Tibial nerve (tissue), 4 donors: Measurements from ENCODE around the gene TUB. TPM values are rescaled to one million over a fixed set of nuclear protein-coding genes. Genes with fewer than 3 reads are reported as not detected.

Experiments used
- DNase-seq, 2 donors: peaks; one replicate each; pipeline ENCODE4 v3.0.0-alpha.2; 2019; ENCODE audit warnings: low spot score in 2 of 2
- H3K27ac ChIP-seq, 4 donors: fragments of 200-600 bp; sonication (generic) in 3 of 4; one replicate each; pipeline ENCODE4 v1.5.1; 2017 to 2019; ENCODE audit warnings: mild to moderate bottlenecking in 1 of 4
- H3K27me3 ChIP-seq, 2 donors: fragments of 200-600 bp; sonication (generic) in 1 of 2; one replicate each; pipeline versions ENCODE4 v1.5.1 to v1.6.0; 2017 to 2019
- H3K36me3 ChIP-seq, 3 donors: fragments of 200-600 bp; sonication (generic); one replicate each; pipeline ENCODE4 v1.5.1; 2018 to 2019
- H3K4me1 ChIP-seq, 4 donors: fragments of 200-600 bp; sonication (generic) in 3 of 4; one replicate each; pipeline ENCODE4 v1.5.1; 2017 to 2019
- H3K4me3 ChIP-seq, 4 donors: fragments of 200-600 bp; sonication (generic) in 3 of 4; one replicate each; pipeline ENCODE4 v1.5.1; 2017 to 2019; ENCODE audit warnings: mild to moderate bottlenecking in 1 of 4, moderate library complexity in 1 of 4
- H3K9me3 ChIP-seq, 4 donors: fragments of 200-600 bp; sonication (generic) in 3 of 4; one replicate each; pipeline ENCODE4 v1.5.1; 2017 to 2019
- EP300 ChIP-seq, 2 donors: sonication (generic); formaldehyde crosslinking; IDR thresholded peaks; one replicate each; pipeline ENCODE4 v1.6.1; 2017; ENCODE audit warnings: antibody characterized with exemption in 2 of 2, mild to moderate bottlenecking in 1 of 2
- POLR2A ChIP-seq, 2 donors: fragments of 450-650 bp; IDR thresholded peaks; one replicate each; pipeline ENCODE4 v1.6.1; 2017; ENCODE audit warnings: antibody characterized with exemption in 2 of 2, mild to moderate bottlenecking in 2 of 2, moderate library complexity in 2 of 2
- WGBS, 2 donors: methylation state at CpG; one replicate each; pipeline ENCODE4 v1.1.5; 2018; 5-methylcytosine and 5-hydroxymethylcytosine counted together
- total RNA-seq, 4 donors: library from RNA; depleted of rRNA; stranded (reverse); fragments of >200 nt; gene quantifications; one replicate each; pipeline ENCODE4 v1.1.0, GENCODE V29; 2016
- TF ChIP-seq, protein P1 (sequence below), 5 experiments: fragments of 200-600 bp in 3 of 5; fragments of 450-650 bp in 2 of 5; sonication (generic) in 3 of 5; IDR thresholded peaks; one replicate each; pipeline ENCODE4 v1.5.1; 2016 to 2019; ENCODE audit warnings: antibody characterized with exemption in 5 of 5, mild to moderate bottlenecking in 3 of 5, moderate library complexity in 2 of 5

Gene TUB
- total RNA-seq, 4 donors from 2014 or later = 9.3 to 14.5 (median 12.5) TPM

DNA sequence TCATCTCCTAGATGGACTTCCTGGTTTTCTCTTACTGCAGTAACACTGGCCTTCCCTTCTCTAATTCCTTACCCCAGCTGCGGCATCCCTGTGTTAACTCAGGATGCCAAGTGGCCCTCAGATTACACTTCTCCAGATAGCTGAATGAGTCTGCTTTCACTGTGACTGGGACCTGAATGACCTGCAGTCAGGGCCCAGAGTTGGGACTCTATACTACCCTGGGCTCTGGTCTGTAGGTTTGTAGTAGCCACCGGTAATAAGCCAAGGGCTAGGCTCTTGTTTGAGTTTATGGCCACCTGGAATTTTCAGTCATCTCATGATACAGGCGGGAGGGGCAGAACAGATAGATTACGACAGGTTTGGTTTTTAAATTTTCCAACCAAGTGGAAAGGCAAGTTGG is 24.1 kb downstream of the TUB start:
- TF ChIP-seq EP300 (IDR thresholded peaks at IDR 0.05) = no peak
- 94 to 98% methylated on average over 4 of the region's 4 CpGs for WGBS, 2 donors
- Histone ChIP-seq H3K27me3 (no peaks in the 10 kb centered on the region), H3K36me3 (peaks cover 0 to 77% (median 0%) of the 10 kb centered on the region in 3 donors), H3K27ac (no peak overlapping the region), H3K4me1 (no peaks in the 10 kb centered on the region), H3K9me3 (no peaks in the 10 kb centered on the region), H3K4me3 (no peak overlapping the region)
- DNase-seq = no peak

GRCh38 chr11:8105666-8106065 is 24.7 kb downstream of the TUB start:
- DNase-seq = no peak
- Histone ChIP-seq H3K27ac (no peak overlapping the region), H3K9me3 (no peaks in the 10 kb centered on the region), H3K4me3 (no peak overlapping the region), H3K4me1 (no peaks in the 10 kb centered on the region), H3K36me3 (peaks cover 0 to 71% (median 0%) of the 10 kb centered on the region in 3 donors), H3K27me3 (no peaks in the 10 kb centered on the region)
- TF ChIP-seq EP300 (IDR thresholded peaks at IDR 0.05) (no peak), POLR2A (IDR thresholded peaks at IDR 0.05) (no peak)
- TF ChIP-seq, protein P1, sequence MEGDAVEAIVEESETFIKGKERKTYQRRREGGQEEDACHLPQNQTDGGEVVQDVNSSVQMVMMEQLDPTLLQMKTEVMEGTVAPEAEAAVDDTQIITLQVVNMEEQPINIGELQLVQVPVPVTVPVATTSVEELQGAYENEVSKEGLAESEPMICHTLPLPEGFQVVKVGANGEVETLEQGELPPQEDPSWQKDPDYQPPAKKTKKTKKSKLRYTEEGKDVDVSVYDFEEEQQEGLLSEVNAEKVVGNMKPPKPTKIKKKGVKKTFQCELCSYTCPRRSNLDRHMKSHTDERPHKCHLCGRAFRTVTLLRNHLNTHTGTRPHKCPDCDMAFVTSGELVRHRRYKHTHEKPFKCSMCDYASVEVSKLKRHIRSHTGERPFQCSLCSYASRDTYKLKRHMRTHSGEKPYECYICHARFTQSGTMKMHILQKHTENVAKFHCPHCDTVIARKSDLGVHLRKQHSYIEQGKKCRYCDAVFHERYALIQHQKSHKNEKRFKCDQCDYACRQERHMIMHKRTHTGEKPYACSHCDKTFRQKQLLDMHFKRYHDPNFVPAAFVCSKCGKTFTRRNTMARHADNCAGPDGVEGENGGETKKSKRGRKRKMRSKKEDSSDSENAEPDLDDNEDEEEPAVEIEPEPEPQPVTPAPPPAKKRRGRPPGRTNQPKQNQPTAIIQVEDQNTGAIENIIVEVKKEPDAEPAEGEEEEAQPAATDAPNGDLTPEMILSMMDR (IDR thresholded peaks at IDR 0.05) = no peak
- 70% methylated on average over 3 of the region's 3 CpGs for WGBS, 2 donors

- WGBS, 2 donors = 80 to 93% methylated on average over 2 of the region's 2 CpGs
- H3K4me3 ChIP-seq = no peak overlapping the region
- peaks cover 0 to 61% (median 0%) of the 10 kb centered on the region in 3 donors for H3K36me3 ChIP-seq
- H3K27me3 ChIP-seq = no peaks in the 10 kb centered on the region
- H3K4me1 ChIP-seq = no peaks in the 10 kb centered on the region
- no peaks in the 10 kb centered on the region for H3K9me3 ChIP-seq
- no peak for DNase-seq
- H3K27ac ChIP-seq = no peak overlapping the region
- TF ChIP-seq POLR2A (IDR thresholded peaks at IDR 0.05) (no peak), EP300 (IDR thresholded peaks at IDR 0.05) (no peak)
- TF ChIP-seq, protein P1 (IDR thresholded peaks at IDR 0.05) = no peak
These were observed 25.7 kb downstream of the TUB start for GRCh38 chr11:8106679-8107078.

DNA sequence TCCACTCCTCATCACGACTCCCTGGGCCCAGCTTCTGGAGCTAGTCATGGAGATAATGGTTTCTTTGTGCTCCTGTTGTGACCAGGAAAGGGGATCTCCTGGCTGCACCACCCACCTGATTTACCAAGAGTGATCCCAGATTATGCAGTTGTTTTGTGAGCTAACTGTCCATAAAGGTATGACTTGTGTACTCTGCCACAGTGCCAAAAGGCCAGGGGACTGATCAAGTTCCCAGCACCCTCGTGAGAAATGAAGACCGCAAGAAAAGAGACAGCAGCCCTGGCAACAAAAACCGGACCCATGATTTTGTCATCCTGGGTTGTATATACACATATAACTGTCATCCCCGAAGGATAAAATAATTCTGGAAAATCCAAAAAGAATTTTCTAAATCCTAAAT is 26.6 kb downstream of the TUB start:
- 86 to 87% methylated on average over 5 of the region's 5 CpGs for WGBS, 2 donors
- Histone ChIP-seq H3K27ac (no peak overlapping the region), H3K27me3 (no peaks in the 10 kb centered on the region), H3K4me1 (no peaks in the 10 kb centered on the region), H3K4me3 (no peak overlapping the region), H3K36me3 (peaks cover 0 to 52% (median 0%) of the 10 kb centered on the region in 3 donors), H3K9me3 (no peaks in the 10 kb centered on the region)
- no peak for DNase-seq
- TF ChIP-seq, protein P1 (IDR thresholded peaks at IDR 0.05) = no peak
- TF ChIP-seq EP300 (IDR thresholded peaks at IDR 0.05) (no peak), POLR2A (IDR thresholded peaks at IDR 0.05) (no peak)

- DNase-seq = no peak
- Histone ChIP-seq H3K36me3 (peaks cover 0 to 45% (median 0%) of the 10 kb centered on the region in 3 donors), H3K9me3 (no peaks in the 10 kb centered on the region), H3K4me1 (no peaks in the 10 kb centered on the region), H3K27ac (no peak overlapping the region), H3K4me3 (no peak overlapping the region), H3K27me3 (no peaks in the 10 kb centered on the region)
- WGBS, 2 donors = 60 to 73% methylated on average over 2 of the region's 2 CpGs
- TF ChIP-seq POLR2A (IDR thresholded peaks at IDR 0.05) (no peak), EP300 (IDR thresholded peaks at IDR 0.05) (no peak)
- TF ChIP-seq, protein P1 (IDR thresholded peaks at IDR 0.05) = no peak
These were observed 27.4 kb downstream of the TUB start for GRCh38 chr11:8108421-8108820.

DNA sequence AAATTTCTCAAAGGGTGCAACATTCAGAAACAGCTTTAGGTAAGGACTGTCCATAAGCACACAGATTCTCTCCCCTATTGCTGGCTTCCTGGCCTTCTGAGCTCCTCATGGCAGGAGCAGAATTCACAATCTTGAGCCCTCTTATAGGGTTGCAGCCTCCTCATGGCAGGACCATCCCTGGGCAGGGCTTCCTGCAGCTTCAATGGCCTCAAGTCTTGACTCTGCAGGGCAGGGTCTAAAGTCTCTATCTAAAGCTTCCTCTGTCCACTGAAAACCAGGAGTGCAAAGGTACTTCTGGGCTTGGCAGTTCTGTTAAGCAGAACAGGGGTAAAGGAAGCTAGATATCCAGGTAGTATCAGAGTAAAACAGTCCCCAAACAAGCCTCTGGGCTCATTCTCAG is 28.7 kb downstream of the TUB start:
- Histone ChIP-seq H3K4me3 (no peak overlapping the region), H3K36me3 (peaks cover 0 to 33% (median 0%) of the 10 kb centered on the region in 3 donors), H3K27me3 (no peaks in the 10 kb centered on the region), H3K9me3 (peaks cover 0 to 6% (median 0%) of the 10 kb centered on the region in 4 donors), H3K27ac (no peak overlapping the region), H3K4me1 (no peaks in the 10 kb centered on the region)
- TF ChIP-seq POLR2A (IDR thresholded peaks at IDR 0.05) (no peak), EP300 (IDR thresholded peaks at IDR 0.05) (no peak)
- DNase-seq = no peak
